COLO829 (cell line): ENCODE measurements around the gene HSPB7.

ENCODE experiments used
- DNase-seq: peaks from one replicate; pipeline ENCODE4 v3.0.0; 2012; ENCODE audit warnings: low spot score

The HSPB7 gene

DNA sequence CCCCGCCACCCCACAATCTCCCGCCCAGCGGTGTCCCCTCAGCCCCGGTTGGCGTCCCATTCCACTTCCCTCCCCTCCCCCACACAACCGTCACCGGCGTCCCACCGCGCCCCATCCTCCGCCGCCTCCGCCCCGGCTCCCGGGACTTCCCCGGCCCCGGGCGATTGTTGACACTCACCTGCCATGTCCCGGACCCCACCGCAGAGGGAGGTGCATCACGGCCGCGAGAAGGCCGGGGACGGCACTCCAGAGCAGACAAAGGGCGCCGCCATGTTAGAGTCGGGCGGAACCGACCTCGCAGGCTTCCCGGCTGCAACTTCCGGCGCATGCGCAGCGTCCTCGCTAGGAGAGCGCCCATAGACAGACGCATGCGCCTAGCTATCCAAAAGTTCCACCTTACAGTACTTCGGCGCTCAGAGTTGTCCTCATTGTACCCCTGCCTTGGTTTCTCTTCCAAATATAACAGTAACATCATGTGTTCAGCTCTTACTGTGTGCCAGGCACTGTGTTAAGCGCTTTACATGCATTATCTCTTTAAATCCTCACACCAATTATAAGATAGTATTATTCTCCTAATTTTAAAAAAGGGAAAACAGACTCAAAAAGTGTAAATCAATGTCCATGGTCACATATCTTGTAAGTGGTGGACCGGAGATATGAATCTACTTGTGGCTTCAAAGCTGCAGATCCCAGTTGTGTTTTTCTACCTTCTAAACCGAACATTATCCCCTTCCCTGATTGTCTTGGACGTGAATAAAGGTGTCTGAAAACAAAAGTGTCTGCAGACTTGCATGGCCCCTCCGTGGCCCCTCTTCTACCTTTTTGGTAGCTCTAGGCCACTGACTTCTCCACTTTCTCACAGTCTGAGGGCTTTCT is 41.8 kb downstream of the HSPB7 start, which contains the start of gene ZBTB17:
ZBTB17 (minus strand) TSS at position 297 of the 876 bp plus-strand sequence. CDS start 27,606 bp downstream, outside the sequence.
- DNase-seq = peak; percentile 94

DNA sequence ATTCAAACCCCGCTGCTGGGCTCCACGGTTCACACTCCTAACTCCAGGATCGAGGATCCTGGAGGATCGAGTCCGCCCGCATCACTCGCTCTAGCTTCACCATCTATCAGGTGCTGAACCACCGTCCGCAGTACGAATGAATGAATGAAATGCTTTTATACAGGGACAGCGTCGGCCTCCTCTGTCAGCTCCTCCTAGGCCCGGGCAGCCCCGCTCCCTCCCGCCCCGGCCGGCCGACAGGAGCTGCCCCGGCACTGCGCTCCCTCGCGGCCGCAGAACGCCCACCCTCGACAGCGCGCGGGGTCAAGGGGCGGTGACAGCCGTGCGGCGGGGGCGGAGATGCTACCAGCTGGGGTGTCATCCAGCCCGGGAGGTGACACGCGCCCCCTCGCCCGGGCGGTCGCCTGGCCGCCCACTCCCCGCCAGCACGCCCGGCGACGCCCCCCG is 42.5 kb downstream of the HSPB7 start:
- peak; percentile 12 for DNase-seq

DNA sequence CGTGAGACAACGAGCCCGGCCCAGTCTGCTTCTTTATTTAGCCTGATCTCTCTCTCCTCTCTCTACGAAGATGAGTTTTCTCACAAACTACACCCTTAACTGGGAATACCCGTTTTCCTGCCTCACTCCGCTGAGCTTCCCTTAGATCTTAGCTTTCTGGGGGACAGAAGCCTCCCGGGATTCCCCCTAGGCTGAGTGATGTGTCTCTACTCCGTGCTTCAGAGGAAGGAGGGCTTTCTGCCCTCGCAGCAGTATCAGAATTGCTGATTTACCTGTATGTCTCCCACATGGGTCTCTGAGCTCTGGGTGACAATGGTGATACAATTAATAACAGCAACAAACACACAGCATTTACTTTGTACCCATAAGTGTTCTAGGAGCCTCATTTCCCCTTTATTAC is 43.0 kb downstream of the HSPB7 start:
- no peak for DNase-seq

DNA sequence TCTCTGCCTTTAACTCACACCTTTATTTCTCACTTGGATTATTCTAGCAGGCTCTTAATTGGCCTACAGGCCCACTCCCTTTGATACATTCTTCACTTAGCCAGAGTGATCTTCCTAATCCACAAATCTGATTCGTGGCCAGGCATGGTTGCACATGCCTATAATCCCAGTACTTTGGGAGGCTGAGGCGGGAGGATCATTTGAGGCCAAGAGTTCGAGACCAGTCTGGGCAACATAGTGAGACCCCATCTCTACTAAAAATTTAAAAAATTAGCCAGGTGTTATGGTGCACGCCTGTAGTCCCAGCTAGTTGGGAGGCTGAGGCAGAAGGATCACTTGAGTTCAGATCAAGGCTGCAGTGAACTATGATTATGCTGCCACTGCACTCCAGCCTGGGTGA is 44.1 kb downstream of the HSPB7 start:
- no peak for DNase-seq

DNA sequence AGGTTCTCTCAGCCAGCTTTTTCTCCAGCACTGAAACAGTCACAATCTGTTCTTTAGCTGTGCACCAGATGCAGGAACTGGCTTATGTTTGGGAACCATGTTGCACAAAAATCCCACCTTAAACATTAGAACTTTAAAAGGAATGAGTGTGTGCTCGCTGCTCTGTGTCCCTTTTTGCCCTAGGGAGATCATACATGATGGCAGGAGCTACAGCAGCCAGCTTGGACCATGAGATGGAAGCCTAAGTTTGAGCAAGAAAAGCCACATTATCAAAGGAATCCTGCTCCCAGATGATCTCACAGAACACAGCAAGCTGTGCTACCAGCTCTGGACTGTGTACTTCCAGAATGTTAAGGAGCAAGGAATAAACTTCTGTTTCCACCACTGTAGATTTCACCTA is 45.4 kb downstream of the HSPB7 start:
- DNase-seq = no peak

DNA sequence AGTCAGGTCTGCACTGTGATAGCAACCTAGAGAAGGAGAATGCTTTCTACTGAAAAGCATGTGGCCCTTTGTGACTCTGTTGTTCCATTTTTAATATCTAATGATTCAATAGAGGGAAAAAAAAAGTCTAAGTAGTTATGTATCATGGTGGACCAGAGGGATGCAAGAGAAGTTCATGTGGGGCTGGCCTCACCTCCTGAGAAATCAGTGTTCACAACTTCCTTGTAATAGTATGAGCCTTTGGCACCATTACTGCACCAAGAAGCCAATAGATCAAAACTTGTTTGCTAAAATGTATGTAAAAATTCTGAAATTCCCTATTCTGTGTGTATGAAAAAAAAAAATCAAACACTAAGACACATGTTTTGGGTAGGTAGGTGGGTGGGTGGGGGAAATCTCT is 46.9 kb downstream of the HSPB7 start:
- no peak for DNase-seq

DNA sequence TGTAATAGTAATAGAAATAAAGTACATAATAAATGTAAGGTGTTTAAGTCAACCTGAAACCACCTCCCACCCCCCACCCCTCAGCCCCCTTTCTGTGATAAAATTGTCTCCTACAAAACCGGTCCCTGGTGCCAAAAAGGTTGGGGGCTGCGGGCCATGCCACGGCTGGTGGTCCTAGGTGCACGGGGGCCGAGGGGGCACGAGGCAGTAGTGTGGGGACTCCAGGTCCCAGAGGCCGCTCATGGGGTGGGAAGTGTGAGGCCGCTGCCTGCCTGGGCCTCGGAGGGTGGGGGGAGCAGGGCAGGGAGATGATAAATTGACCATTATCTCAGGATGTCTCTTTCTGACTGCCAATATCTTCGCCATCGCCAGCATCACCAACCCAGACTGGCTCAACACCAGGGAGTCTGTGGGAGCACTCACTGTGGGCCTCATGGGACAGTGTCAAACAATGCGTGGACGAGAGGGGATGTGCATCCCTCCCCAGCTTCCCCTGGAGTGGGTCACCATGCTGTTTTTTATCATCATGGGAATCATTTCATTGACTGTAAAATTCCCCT is 48.4 kb downstream of the HSPB7 start:
- no peak for DNase-seq

DNA sequence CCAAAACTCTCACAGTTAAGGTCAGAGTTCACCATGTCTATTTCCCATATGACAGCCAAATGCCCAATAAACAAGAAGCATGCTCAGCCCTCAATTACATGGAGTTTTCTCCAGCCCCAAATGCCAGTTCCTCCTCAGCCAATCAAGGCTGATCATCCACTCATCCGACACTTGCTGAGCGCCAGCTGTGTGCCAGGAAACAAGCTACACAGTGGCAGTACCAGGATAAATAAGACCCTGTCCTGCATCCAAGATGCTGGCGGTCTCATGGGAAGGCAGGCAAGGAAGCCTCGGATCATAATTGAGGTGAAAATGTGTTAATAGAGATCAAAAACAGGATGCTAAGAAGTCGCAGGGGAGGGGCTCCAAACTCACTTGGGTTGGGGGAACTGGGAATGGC is 49.7 kb downstream of the HSPB7 start:
- no peak for DNase-seq

DNA sequence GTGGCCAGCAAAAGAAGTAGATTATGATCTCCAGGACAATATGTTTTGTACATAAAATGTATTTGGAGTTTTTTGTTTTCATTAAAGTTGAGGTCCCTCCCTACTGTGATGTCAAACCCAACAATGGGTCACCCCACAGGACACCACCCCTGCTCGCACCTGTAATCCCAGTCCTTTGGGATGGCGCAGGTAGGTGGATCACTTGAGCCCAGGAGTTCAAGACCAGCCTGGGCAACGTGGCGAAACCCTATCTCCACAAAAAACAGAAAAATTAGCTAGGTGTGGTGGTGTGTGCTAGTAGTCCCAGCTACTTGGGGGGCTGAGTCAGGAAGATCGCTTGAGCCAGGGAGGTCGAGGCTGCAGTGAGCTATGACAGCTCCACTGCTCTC is 50.9 kb downstream of the HSPB7 start:
- no peak for DNase-seq

DNA sequence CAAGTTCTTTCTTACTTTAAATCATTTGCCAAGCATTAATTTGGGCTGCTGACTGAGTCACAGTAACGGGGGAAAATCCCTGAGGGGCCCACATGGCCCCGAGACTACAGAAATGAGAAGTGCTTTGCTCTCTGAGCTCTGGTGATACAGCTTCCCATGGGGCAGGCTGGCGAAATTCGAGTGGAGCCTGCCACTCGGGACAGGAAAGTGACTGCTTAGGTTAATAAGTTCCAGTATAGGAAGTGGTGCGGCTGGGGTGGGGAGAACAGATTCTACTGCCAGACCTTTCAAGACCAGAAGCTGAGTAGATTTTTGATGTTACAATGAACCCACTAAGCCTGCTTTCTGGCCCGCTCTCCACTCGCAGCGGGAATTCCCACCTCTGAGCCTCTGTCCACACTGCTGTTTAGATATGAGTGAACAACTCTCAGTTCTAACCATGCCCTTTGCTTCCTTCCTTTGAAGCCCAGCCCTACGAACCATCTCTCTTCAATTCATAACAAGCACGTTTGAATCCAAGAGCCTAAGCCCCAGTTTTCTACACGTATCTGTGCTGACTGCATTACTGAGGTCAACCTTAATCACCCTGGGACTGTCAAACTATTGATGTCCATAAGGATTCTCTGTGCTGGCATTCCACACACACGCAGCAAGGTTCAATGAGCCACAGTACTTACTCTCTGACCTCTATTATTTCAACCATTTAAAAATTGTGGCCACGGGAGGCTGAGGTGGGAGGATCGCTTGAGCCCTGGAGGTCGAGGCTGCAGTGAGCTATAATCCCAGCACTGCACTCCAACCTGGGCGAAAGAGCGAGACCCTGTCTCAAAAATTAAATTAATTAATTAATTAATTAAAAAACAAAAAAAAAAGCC is 51.5 kb downstream of the HSPB7 start:
- no peak for DNase-seq

DNA sequence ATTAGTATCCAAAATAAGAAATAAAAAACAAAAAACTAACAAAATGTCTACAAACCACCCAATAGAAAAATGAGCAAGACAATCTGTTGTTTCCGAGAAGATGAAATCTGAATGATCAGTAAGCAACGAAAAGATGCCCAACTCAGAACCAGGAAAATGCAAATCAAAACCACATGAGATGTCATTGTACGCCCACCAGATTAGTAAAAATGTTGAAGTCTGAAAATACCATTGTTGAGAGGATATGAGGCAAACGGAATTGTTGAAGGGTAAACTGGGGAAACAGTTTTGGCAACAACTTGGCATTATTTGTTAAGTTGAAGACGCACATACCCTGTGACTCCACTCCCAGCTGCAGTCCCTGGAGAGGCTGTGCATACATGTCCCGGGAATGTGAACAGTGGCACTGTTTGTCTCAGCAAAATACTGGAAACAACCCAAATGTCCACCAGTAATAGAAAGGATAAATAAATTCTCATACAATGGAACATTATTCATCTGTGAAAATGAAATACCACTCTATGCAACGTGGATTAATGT is 52.5 kb downstream of the HSPB7 start:
- DNase-seq = peak; percentile 82
